Lung (tissue), 12 donors: ENCODE measurements around the gene PLB1. TPM values are rescaled to one million over a fixed set of nuclear protein-coding genes. Genes with fewer than 3 reads are reported as not detected.

ENCODE experiments used
- ATAC-seq: fragments of 200-7000 bp; cut with Tn5 transposase; one replicate; pipeline ENCODE4 v1.9.1; 2020; ENCODE audit warnings: moderate number of reproducible peaks; ENCODE audit not compliant: insufficient read depth, low FRiP score
- DNase-seq, 3 donors: peaks; one replicate each; pipeline ENCODE4 v3.0.0-alpha.2; 2013 to 2017
- H3K27ac ChIP-seq, 2 donors: one replicate each; pipeline ENCODE4 v1.5.1; 2013; ENCODE audit warnings: mild to moderate bottlenecking in 2 of 2, moderate library complexity in 2 of 2, control low read depth in 1 of 2, inconsistent platforms in 1 of 2, low read depth in 1 of 2, low read length in 1 of 2
- H3K27me3 ChIP-seq, 3 donors: one replicate each; pipeline ENCODE4 v1.5.1; 2013; ENCODE audit warnings: low read length in 2 of 3; ENCODE audit not compliant: control insufficient read depth in 3 of 3, insufficient read depth in 3 of 3
- H3K36me3 ChIP-seq, 4 donors: one replicate each; pipeline ENCODE4 v1.5.1; 2013; ENCODE audit warnings: low read length in 4 of 4, mild to moderate bottlenecking in 1 of 4, moderate library complexity in 1 of 4; ENCODE audit not compliant: control insufficient read depth in 4 of 4, insufficient read depth in 4 of 4
- H3K4me1 ChIP-seq, 5 donors: one replicate each; pipeline ENCODE4 v1.5.1; 2013; ENCODE audit warnings: low read length in 5 of 5, mild to moderate bottlenecking in 2 of 5, moderate library complexity in 1 of 5; ENCODE audit not compliant: control insufficient read depth in 5 of 5, insufficient read depth in 5 of 5
- H3K4me3 ChIP-seq: one replicate; pipeline ENCODE4 v1.5.1; 2013; ENCODE audit warnings: mild to moderate bottlenecking, control low read depth, moderate library complexity
- H3K9ac ChIP-seq, 2 donors: one replicate each; pipeline ENCODE4 v1.5.1; 2013; ENCODE audit warnings: low read length in 2 of 2, control low read depth in 1 of 2; ENCODE audit not compliant: insufficient read depth in 1 of 2
- H3K9me3 ChIP-seq, 4 donors: one replicate each; pipeline ENCODE4 v1.5.1; 2013; ENCODE audit warnings: low read length in 3 of 4, mild to moderate bottlenecking in 1 of 4, moderate library complexity in 1 of 4; ENCODE audit not compliant: control insufficient read depth in 4 of 4, insufficient read depth in 3 of 4
- CTCF ChIP-seq: IDR thresholded peaks from 2 replicates; pipeline ENCODE4 v1.5.1; 2012; ENCODE audit warnings: mild to moderate bottlenecking; ENCODE audit errors: control extremely low read depth, extremely low read depth
- WGBS, 2 donors: extraction: QIAGEN DNeasy Blood & Tissue Kit; methylation state at CpG; one replicate each; pipeline ENCODE4 v1.1.7; 2013; 5-methylcytosine and 5-hydroxymethylcytosine counted together
- polyA plus RNA-seq, 2 donors: library from polyadenylated mRNA; stranded (reverse); fragments of 200-250 nt; gene quantifications; one replicate each; pipeline ENCODE4 v1.2.1, GENCODE V29; 2013
- total RNA-seq, 2 donors: library from RNA; depleted of rRNA in 1 of 2; stranded (reverse); fragments of >200 nt in 1 of 2; gene quantifications; one replicate each; pipeline ENCODE4 v1.2.1, GENCODE V29; 2014 to 2021
- donor health status: control.
- donor health status: control.
- donor health status: Bipolar disorder and iron deficiency.
- donor health status: healthy.
- donor health status: DM: yes; HTN: yes; CAD: no.

Gene PLB1
- total and polyA plus RNA-seq, 4 donors = 1.0 to 10.3 (median 6.7) TPM

- peak; percentile 87 to 93 (median 92) for DNase-seq
- Histone ChIP-seq H3K4me3 (no peak overlapping the region), H3K9ac (peak overlapping the region; percentile 34 to 44), H3K36me3 (no peaks in the 10 kb centered on the region), H3K4me1 (peaks cover 8 to 31% (median 19%) of the 10 kb centered on the region in 5 donors), H3K27ac (peak overlapping the region; percentile 61 to 94), H3K27me3 (no peaks in the 10 kb centered on the region), H3K9me3 (no peaks in the 10 kb centered on the region)
- no peak for TF ChIP-seq CTCF
- peak; percentile 83 for ATAC-seq
- 17 to 18% methylated on average over 15 of the region's 15 CpGs for WGBS, 2 donors
Observed at GRCh38 chr2:28621172-28622100, 125.6 kb downstream of the PLB1 start.

- H3K9me3 ChIP-seq = no peaks in the 10 kb centered on the region
- DNase-seq = no peak
- H3K36me3 ChIP-seq = no peaks in the 10 kb centered on the region
- H3K4me3 ChIP-seq = no peak overlapping the region
- H3K27ac ChIP-seq = peak overlapping the region; percentile 61 to 84
- H3K9ac ChIP-seq = peak overlapping the region in 1 of 2 donors; percentile 44
- peaks cover 11 to 36% (median 19%) of the 10 kb centered on the region in 5 donors for H3K4me1 ChIP-seq
- 61 to 76% methylated on average over 2 of the region's 2 CpGs for WGBS, 2 donors
- TF ChIP-seq CTCF = no peak
- H3K27me3 ChIP-seq = no peaks in the 10 kb centered on the region
- ATAC-seq = no peak
Observed at GRCh38 chr2:28622101-28622499, 126.2 kb downstream of the PLB1 start.

GRCh38 chr2:28623582-28624405 lies 127.9 kb downstream of the PLB1 start:
- H3K4me3 ChIP-seq = no peak overlapping the region
- 95 to 96% methylated on average over 12 of the region's 12 CpGs for WGBS, 2 donors
- no peak for ATAC-seq
- DNase-seq = no peak
- H3K36me3 ChIP-seq = no peaks in the 10 kb centered on the region
- H3K9ac ChIP-seq = no peak overlapping the region
- no peak for TF ChIP-seq CTCF
- H3K4me1 ChIP-seq = peaks cover 11 to 36% (median 19%) of the 10 kb centered on the region in 5 donors
- H3K9me3 ChIP-seq = no peaks in the 10 kb centered on the region
- H3K27me3 ChIP-seq = no peaks in the 10 kb centered on the region
- H3K27ac ChIP-seq = no peak overlapping the region
